Sigmoid colon (tissue), 4 donors: ENCODE measurements around the gene SRF.

Experiments
- CTCF ChIP-seq, 4 experiments: fragments of 450-650 bp in 3 of 4; fragments of 200-600 bp in 1 of 4; IDR thresholded peaks; one replicate each; pipeline ENCODE4 v1.5.1; 2016 to 2019; ENCODE audit warnings: antibody characterized with exemption in 4 of 4, mild to moderate bottlenecking in 3 of 4, moderate library complexity in 2 of 4
- EP300 ChIP-seq, 4 donors: sonication (generic); formaldehyde crosslinking; IDR thresholded peaks; one replicate each; pipeline ENCODE4 v1.6.1; 2017; ENCODE audit warnings: antibody characterized with exemption in 4 of 4
- POLR2A ChIP-seq, 2 donors: fragments of 450-650 bp; IDR thresholded peaks; one replicate each; pipeline ENCODE4 v1.6.1; 2016; ENCODE audit warnings: antibody characterized with exemption in 2 of 2, mild to moderate bottlenecking in 2 of 2, moderate library complexity in 2 of 2
- POLR2AphosphoS5 ChIP-seq, 4 donors: sonication (generic); formaldehyde crosslinking; IDR thresholded peaks; one replicate each; pipeline ENCODE4 v1.6.1; 2017; ENCODE audit warnings: antibody characterized with exemption in 4 of 4

GRCh38 chr6:43184268-43184985 is 13.4 kb downstream of the SRF start:
- TF ChIP-seq POLR2AphosphoS5 (IDR thresholded peaks at IDR 0.05) (no peak), CTCF (IDR thresholded peaks at IDR 0.05) (no peak), POLR2A (IDR thresholded peaks at IDR 0.05) (no peak), EP300 (IDR thresholded peaks at IDR 0.05) (no peak)
